ENCODE measurements around the gene SYP. TPM values are rescaled to one million over a fixed set of nuclear protein-coding genes. Genes with fewer than 3 reads are reported as not detected.
A peak's percentile ranks its signal among the peaks of the same experiment; 100 is the strongest.

The SYP gene
- total and polyA plus RNA-seq, 9 of the 15 experiments (the other 6 are each of a cell fraction or from before 2014, with no cell fraction given) = 0.48 to 5.1 (median 2.6) TPM

DNA sequence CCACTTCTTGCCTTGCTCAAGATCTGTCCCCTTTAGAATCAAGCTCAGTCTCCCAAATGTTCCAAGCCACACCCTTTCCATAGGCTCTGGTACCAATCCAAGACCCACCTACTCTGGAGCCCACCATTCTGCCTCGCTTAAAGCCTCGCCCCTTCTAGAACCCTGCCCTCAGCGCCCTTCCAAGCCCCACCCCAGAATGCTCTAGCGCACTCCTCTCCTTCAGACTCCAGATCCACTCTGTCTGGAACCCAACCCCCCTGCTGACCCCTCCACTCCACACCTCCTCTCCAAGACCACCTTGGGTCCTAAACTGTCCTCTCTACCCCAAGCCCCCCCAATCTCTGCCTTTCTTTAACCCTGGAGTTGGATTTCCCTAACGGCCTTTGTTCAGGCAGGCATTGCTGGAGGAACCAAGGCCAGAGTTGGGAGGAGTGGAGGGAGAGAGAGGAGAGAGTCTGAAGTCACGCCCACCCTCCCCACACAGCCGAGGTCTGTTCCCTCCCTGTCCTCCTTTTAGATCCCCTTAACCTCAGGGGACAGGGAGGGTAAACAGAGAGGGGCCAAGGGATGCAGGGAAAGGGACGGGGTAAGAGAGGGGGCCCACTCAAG is 11.4 kb downstream of the SYP start (continued):
- TF ChIP-seq ZBTB7A (IDR thresholded peaks at IDR 0.05; ENCODE audit: borderline replicate concordance, control insufficient read depth, low read depth, low read length) = peak; percentile 28; the same call in 1 of the 2 replicates

DNA sequence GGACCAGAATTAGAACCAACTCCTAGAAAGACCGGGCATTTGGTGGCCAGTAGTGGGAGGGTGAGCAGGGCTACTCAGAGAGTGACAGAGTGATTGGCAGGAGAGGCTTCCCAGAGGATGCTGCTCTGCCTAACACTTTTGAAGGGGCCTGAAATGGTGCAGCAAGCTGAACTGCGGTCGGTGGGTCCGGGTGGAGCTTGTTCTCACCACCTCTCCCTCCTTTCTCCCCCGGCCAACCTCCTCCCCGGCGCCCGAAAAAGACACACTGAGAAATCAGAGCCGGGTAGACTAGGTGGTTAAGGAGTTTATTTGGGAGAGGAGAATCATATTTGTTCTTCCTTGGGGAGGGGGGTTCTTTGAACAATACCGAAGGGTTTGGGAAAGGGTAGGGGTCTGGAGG is 12.5 kb downstream of the SYP start:
- peaks cover 36 to 51% of the 10 kb centered on the region in 2 experiments for H3K4me1 ChIP-seq (replicated peaks in 1 of 2; ENCODE audit: control insufficient read depth in 2 of 2, insufficient read depth in 2 of 2, low read length in 2 of 2)
- DNase-seq (ENCODE audit: extremely low read depth in 1 of 4, low spot score in 3 of 4) (no peak), ATAC-seq (no peak), FAIRE-seq (no peak)
- BruUV-seq (replicated peaks) = no TSS peak
- no peaks in the 10 kb centered on the region for H3K9me3 ChIP-seq (replicated peaks; ENCODE audit: control insufficient read depth, insufficient read depth, low read depth, low read length)
- CTCF ChIA-PET (ENCODE audit: low intra/inter-chr PET ratio) = no interaction called here
- POLR2A ChIA-PET = no interaction called here
- H2AFZ ChIP-seq (ENCODE audit: low read depth, low read length) = no peak overlapping the region
- no peak overlapping the region for H3K4me3 ChIP-seq
- H3K9ac ChIP-seq (ENCODE audit: insufficient read depth in 1 of 2, low read depth in 2 of 2, low read length in 2 of 2) = peak overlapping the region in 1 of 2 experiments; percentile 33; a peak in 1 of 4 replicates
- H3K36me3 ChIP-seq (ENCODE audit: control insufficient read depth, insufficient read depth, low read length) = peaks cover 16% of the 10 kb centered on the region; the same call in 1 of the 3 replicates
- no peaks in the 10 kb centered on the region for H3K9me1 ChIP-seq (ENCODE audit: control insufficient read depth, insufficient read depth, low read length)
- H4K20me1 ChIP-seq (replicated peaks; ENCODE audit: control insufficient read depth, insufficient read depth, low read length) = peaks cover 9% of the 10 kb centered on the region
- no peaks in the 10 kb centered on the region for H3K27me3 ChIP-seq (ENCODE audit: control insufficient read depth in 2 of 2, insufficient read depth in 2 of 2, low read length in 2 of 2)
- peaks cover 50% of the 10 kb centered on the region for H3K79me2 ChIP-seq (ENCODE audit: control insufficient read depth, insufficient read depth, low read length)
- TF ChIP-seq, protein P1, sequence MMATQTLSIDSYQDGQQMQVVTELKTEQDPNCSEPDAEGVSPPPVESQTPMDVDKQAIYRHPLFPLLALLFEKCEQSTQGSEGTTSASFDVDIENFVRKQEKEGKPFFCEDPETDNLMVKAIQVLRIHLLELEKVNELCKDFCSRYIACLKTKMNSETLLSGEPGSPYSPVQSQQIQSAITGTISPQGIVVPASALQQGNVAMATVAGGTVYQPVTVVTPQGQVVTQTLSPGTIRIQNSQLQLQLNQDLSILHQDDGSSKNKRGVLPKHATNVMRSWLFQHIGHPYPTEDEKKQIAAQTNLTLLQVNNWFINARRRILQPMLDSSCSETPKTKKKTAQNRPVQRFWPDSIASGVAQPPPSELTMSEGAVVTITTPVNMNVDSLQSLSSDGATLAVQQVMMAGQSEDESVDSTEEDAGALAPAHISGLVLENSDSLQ (IDR thresholded peaks at IDR 0.05) = peak; percentile 67
- no peak for TF ChIP-seq PHB2 (IDR thresholded peaks at IDR 0.05; ENCODE audit: low read depth)
- in situ Hi-C loops (cut with MboI) = no loop called here
- H3K4me2 ChIP-seq (ENCODE audit: insufficient read depth, low read length) = no peak overlapping the region
- 67% methylated on average over 10 of the region's 10 CpGs for WGBS (ENCODE audit: insufficient coverage, low coverage, missing lambda C conversion rate)
- H3K27ac ChIP-seq (ENCODE audit: extremely low read depth, low read depth, low read length) = peak overlapping the region; percentile 91; the same call in 1 of the 3 replicates
- intact Hi-C loops (cut with micrococcal nuclease) = no loop called here
